ENCODE results near the gene UGT1A4. TPM values are rescaled to one million over a fixed set of nuclear protein-coding genes. Genes with fewer than 3 reads are reported as not detected.

Gene UGT1A4
- total RNA-seq: 0.12 TPM in 1 of 2 replicates, not detected in the other

GRCh38 chr2:233718552-233718951 lies at the start of gene UGT1A4:
TSS of gene UGT1A4 (plus strand) at chr2:233718736. CDS start at chr2:233718821, 85 bp downstream.
- DNase-seq (ENCODE audit: extremely low read depth, low read depth, low spot score): no peak

DNA sequence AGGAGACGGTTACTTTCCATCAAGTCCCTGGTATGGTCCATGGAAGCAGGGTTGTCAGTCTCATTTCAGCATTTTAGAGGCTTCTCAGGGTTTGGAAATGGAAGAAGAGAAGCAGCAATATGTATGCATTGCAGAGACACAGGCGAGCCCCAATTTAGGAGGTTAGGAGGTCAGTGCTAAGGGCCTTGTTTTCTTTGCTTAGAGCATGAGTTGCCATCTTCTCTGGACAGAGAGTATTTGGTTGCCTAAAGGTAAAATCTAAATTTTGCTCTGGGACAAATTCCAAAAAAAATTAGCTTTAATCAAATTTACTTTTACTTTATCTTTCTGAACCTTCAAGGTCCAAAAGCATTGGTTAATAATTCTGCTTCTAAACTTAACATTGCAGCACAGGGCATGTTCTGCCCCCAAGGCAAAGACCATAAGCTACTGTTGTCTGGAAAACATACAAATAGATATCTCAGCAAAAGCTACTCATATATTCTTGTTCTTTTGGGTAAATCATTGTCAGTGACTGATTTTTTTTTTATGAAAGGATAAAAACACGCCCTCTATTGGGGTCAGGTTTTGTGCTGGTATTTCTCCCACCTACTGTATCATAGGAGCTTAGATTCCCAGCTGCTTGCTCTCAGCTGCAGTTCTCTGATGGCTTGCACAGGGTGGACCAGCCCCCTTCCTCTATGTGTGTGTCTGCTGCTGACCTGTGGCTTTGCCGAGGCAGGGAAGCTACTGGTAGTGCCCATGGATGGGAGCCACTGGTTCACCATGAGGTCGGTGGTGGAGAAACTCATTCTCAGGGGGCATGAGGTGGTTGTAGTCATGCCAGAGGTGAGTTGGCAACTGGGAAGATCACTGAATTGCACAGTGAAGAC lies 47.0 kb upstream of the UGT1A4 start, which contains the start of gene UGT1A9:
TSS of gene UGT1A9 (plus strand) at position 609 of the 872 bp plus-strand sequence. CDS start at position 646, 37 bp downstream.
- no peak for DNase-seq (ENCODE audit: extremely low read depth, low read depth, low spot score)

- DNase-seq (ENCODE audit: extremely low read depth, low read depth, low spot score): no peak
Measured at GRCh38 chr2:233672886-233673285, 45.6 kb upstream of the UGT1A4 start.

DNA sequence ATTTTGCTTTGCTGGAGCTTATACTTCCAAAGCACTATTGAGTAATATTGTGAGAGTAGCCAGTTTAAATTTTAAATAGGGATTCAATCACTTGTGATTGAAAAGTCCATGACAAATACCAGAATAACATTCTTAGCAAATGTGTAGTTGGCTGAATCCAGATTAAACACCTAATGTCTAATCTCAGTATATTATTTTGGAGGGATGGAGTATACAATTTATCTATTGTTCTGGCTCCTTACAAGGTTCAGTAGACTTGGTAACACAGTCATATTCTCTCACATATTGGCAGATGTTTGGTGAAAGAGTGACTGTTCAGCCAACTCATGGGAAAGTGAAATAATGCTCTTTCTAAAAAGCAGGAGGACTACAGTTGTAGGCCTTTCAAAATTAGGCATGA lies 44.6 kb upstream of the UGT1A4 start:
- DNase-seq (ENCODE audit: extremely low read depth, low read depth, low spot score): no peak

DNA sequence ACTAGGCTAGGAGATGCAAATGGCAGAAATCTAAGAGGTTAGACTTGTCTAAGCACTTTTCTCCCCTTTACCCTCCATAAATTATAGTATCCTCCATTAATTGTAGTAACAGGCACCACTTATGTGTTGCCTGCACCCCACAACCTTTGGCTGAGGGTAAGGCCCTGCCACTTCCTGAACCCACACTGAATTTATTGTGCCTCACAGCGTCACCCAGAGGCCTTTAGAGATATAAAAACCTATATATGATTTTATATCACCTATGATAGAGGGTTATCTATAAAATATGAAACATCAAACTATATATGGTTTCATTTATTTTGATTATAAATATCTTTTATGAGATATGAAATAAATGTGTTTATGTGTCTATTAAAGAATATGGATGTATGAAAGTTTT lies 44.2 kb upstream of the UGT1A4 start:
- no peak for DNase-seq (ENCODE audit: extremely low read depth, low read depth, low spot score)

DNA sequence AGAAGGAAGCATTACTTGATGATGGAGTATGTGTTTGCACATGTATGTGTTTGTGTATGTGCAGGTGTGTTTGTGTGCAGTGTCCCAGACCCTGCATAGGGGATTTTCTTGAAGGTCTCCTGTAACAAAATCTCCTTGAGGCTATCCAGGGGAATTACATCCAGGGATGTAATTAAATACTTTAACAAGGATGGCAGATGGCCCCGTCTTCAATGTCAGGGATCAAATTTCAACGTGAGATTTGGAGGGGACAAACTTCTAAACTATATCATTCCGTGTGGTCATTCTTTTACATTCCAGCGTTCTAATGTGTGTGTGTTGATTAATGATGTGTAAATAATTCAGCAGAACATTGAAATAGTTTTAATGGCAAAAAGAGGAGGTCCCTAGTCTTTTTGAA lies 43.5 kb upstream of the UGT1A4 start:
- DNase-seq (ENCODE audit: extremely low read depth, low read depth, low spot score): no peak

DNA sequence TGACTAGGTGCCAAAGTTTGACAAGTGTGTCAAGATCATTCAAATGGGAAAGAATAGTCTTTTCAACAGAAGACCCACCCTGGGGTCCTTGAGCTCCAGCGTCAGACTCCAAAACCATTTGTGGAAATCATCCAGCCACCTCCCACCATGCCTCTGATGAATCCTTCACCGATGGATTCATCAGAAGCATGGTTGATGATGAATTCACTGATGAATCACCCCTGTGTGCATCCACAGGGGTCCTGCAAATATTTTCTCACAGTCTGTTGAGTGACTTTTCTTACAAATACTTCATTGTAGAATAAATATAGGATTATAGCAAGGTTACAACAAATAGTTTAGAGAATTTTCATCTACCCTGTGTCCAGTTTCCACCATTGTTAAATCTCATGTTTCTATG lies 42.5 kb upstream of the UGT1A4 start:
- DNase-seq (ENCODE audit: extremely low read depth, low read depth, low spot score): no peak

GRCh38 chr2:233679196-233679595 lies 39.3 kb upstream of the UGT1A4 start:
- no peak for DNase-seq (ENCODE audit: extremely low read depth, low read depth, low spot score)

GRCh38 chr2:233680361-233681045 lies 38.0 kb upstream of the UGT1A4 start:
- no peak for DNase-seq (ENCODE audit: extremely low read depth, low read depth, low spot score)

DNA sequence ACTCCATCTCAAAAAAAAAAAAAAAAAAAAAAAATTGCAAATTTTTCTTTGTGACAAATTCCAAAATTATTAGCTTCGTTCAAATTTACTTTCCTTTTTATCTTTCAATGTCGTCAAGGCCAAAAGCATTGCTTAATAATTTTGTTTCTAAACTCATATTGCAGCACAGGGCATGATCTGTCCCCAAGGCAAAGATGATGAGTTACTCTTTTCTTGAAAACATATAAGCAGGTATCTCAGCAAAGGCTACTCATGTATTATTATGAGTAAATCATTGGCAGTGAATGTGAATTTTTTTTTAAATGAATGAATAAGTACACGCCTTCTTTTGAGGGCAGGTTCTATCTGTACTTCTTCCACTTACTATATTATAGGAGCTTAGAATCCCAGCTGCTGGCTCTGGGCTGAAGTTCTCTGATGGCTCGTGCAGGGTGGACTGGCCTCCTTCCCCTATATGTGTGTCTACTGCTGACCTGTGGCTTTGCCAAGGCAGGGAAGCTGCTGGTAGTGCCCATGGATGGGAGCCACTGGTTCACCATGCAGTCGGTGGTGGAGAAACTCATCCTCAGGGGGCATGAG lies 36.9 kb upstream of the UGT1A4 start, which contains the start of gene UGT1A7:
TSS of gene UGT1A7 (plus strand) at position 381 of the 579 bp plus-strand sequence. CDS start at position 418, 37 bp downstream.
- no peak for DNase-seq (ENCODE audit: extremely low read depth, low read depth, low spot score)

DNA sequence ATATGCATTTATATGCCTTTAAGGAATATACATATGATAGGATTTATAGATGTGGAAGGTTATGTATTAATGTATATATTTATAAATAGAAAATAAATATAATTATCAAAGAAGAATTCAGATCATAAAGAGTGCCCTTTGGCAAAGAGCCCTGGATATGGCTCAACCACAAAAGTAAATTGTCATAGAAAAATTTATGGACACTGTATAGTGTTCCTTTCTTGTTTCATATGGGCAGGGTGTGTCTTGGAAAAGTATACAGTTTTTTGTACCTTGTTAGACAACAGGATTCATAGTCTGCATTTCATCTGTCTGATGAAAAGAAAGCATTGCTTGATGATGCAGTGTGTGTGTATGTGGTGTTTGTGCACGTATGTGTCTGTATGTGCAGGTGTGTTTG lies 33.9 kb upstream of the UGT1A4 start:
- no peak for DNase-seq (ENCODE audit: extremely low read depth, low read depth, low spot score)

- DNase-seq (ENCODE audit: extremely low read depth, low read depth, low spot score): no peak
Measured at GRCh38 chr2:233686928-233687327, 31.6 kb upstream of the UGT1A4 start.

DNA sequence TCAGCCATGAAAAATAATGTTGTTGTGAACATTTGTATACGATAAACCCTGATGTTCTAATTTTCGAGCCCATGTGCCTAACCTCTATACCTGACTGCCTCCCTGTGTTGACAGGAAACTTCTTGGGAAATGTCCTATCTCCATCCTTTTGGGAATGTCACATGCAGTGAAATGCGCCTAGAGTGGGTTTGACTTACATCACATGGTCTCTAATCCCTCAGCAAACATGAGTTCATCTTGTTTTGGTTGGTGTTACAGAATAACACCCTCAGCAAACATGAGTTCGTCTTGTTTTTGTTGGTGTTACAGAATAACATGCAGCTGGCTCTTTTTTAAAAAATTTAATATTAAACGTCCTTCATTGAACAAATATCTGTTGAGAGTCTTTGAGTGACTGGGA lies 30.2 kb upstream of the UGT1A4 start:
- DNase-seq (ENCODE audit: extremely low read depth, low read depth, low spot score): no peak

DNA sequence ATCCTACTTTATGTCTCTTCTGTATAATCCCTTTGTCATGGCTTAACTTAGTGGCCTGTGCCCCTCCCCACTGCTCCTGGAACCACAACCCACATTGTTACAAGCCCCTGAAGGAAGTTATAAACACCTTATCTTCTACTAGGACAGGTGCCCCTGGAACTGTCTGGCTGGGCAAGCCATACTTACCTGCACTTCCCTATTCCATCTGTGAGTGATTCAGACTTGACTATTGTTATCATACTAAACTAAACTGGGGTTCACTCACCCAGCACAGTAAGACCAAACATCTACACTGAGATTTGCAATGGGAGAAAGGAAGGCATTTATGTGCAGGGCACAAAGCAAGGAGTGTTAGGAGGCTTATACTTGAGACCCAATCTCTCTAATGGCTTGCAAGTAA lies 29.5 kb upstream of the UGT1A4 start:
- no peak for DNase-seq (ENCODE audit: extremely low read depth, low read depth, low spot score)

DNA sequence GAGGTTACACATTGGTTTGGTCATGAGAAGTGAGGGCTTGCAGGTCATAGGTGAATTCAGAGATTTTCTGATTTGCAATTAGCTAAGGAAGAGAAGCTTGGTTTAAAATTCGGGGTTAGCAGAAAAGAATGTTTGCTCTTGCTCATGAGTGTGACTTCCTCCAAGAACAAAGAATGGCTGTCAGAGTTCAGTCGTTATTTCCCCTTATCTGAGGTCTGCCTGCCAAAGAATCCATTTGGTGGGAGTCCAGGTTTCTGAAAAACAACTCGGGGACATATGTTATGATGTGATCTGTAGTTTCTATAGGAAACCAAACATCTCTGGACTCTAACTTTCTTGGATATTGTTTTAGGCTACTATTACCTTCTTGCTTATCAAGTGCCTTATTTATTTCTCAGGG lies 29.0 kb upstream of the UGT1A4 start:
- peak; percentile 33 for DNase-seq (ENCODE audit: extremely low read depth, low read depth, low spot score)

DNA sequence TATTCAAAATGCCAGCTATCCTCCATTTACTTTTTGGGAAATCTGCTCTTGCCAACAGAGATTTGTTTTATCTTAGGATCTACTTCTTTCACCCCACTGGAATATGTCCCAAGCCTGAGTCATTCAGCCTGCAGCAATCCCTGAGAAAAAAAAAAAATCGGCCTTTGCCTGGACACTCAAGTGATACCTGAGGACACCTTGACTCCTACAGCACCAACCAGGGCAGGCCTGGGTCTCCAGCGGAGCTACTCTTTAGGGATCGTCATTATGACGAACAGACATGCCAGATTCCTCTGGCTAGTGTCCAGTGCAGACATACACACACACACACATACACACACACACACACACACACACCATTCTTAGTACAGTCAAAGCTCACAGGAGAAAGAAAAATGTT lies 28.1 kb upstream of the UGT1A4 start:
- DNase-seq (ENCODE audit: extremely low read depth, low read depth, low spot score): no peak

GRCh38 chr2:233691443-233692433 lies 26.8 kb upstream of the UGT1A4 start:
- DNase-seq (ENCODE audit: extremely low read depth, low read depth, low spot score): no peak

DNA sequence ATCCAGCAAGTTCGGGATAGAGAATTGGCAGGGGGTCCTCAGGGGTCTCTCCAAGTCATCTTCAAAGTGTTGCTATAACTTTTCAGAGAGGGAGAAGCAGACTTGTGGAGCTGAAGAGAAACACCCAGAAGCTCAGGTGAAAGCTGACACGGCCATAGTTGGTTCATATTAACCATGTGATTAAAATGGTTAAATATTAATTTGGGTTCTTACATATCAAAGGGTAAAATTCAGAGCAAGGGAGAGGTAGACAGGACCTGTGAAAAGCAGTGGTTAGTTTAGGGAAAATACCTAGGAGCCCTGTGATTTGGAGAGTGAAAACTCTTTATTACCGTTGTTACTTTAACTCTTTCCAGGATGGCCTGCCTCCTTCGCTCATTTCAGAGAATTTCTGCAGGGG lies 25.9 kb upstream of the UGT1A4 start, which contains the start of gene UGT1A6:
TSS of gene UGT1A6 (plus strand) at position 243 of the 400 bp plus-strand sequence. CDS start at position 358, 115 bp downstream.
- DNase-seq (ENCODE audit: extremely low read depth, low read depth, low spot score): no peak

GRCh38 chr2:233693963-233694362 lies 24.6 kb upstream of the UGT1A4 start:
- DNase-seq (ENCODE audit: extremely low read depth, low read depth, low spot score): no peak

GRCh38 chr2:233698740-233699139 lies 19.8 kb upstream of the UGT1A4 start:
- no peak for DNase-seq (ENCODE audit: extremely low read depth, low read depth, low spot score)

Measured in glomerular endothelial cell (primary cell).